Caco-2 (cell line): Measurements from ENCODE around the gene HOXA2. TPM values are rescaled to one million over a fixed set of nuclear protein-coding genes. Genes with fewer than 3 reads are reported as not detected.

Source experiments
- BruUV-seq: library from RNA; stranded (reverse); fragments of 400-500 nt; replicated peaks from 2 replicates; lab custom pipeline; 2021; lab: Mats Ljungman, UMichigan
- CTCF ChIA-PET: fragments of 300-600 bp; sonication (Branson Sonifier 250); formaldehyde crosslinking; loops from one replicate; lab custom pipeline; 2022; ENCODE audit warnings: antibody characterized with exemption; lab: Charles Lee
- POLR2A ChIA-PET: fragments of 300-600 bp; sonication (Branson Sonifier 250); formaldehyde crosslinking; loops from one replicate; lab custom pipeline; 2022; ENCODE audit warnings: antibody characterized with exemption; lab: Charles Lee
- DNase-seq, 2 experiments: peaks; one replicate each; pipeline versions ENCODE4 v3.0.0 to v3.0.0-alpha.2; 2020 to 2022
- H3K27me3 ChIP-seq: replicated peaks from 2 replicates; pipeline ENCODE4 v1.6.0; 2011; ENCODE audit warnings: low read length; ENCODE audit not compliant: control insufficient read depth, insufficient read depth
- H3K36me3 ChIP-seq: 2 replicates; pipeline ENCODE4 v1.5.1; 2011; ENCODE audit warnings: low read length; ENCODE audit not compliant: control insufficient read depth, insufficient read depth
- H3K4me1 ChIP-seq: fragments of 250-450 bp; sonication (Bioruptor Pico); 2 replicates; pipeline ENCODE4 v1.5.1; 2020; ENCODE audit warnings: mild to moderate bottlenecking
- H3K4me3 ChIP-seq: 2 replicates; pipeline ENCODE4 v1.5.1; 2011; ENCODE audit warnings: low read depth, mild to moderate bottlenecking, control low read depth, low read length
- H3K9me3 ChIP-seq: fragments of 250-450 bp; sonication (Bioruptor Pico); 2 replicates; pipeline ENCODE4 v1.5.1; 2020; ENCODE audit warnings: mild to moderate bottlenecking, moderate library complexity
- H3K27ac Mint-ChIP-seq: one replicate; pipeline ENCODE4 v1.8.0; 2022; ENCODE audit warnings: mixed read lengths; ENCODE audit not compliant: unreplicated experiment
- H3K27me3 Mint-ChIP-seq: one replicate; pipeline ENCODE4 v1.8.0; 2022; ENCODE audit warnings: mixed read lengths; ENCODE audit not compliant: insufficient read depth, unreplicated experiment
- H3K36me3 Mint-ChIP-seq: one replicate; pipeline ENCODE4 v1.8.0; 2022; ENCODE audit warnings: mild to moderate bottlenecking, mixed read lengths; ENCODE audit not compliant: insufficient read depth, unreplicated experiment
- H3K4me1 Mint-ChIP-seq: one replicate; pipeline ENCODE4 v1.8.0; 2022; ENCODE audit warnings: low read depth, mixed read lengths; ENCODE audit not compliant: unreplicated experiment
- H3K4me3 Mint-ChIP-seq: one replicate; pipeline ENCODE4 v1.8.0; 2022; ENCODE audit warnings: mild to moderate bottlenecking, moderate library complexity, mixed read lengths; ENCODE audit not compliant: unreplicated experiment
- H3K9me3 Mint-ChIP-seq: one replicate; pipeline ENCODE4 v1.8.0; 2022; ENCODE audit warnings: mixed read lengths; ENCODE audit not compliant: unreplicated experiment
- intact Hi-C: fragments of 100-400 bp; cut with micrococcal nuclease; formaldehyde crosslinking; loops from one replicate; pipeline ENCODE4 v1.10.0; 2022; ENCODE audit not compliant: unreplicated experiment
- total RNA-seq: library from RNA; stranded (reverse); gene quantifications from 2 replicates; pipeline ENCODE4 v1.2.3, GENCODE V29; 2022
- TF ChIP-seq, protein P1 (sequence below), 2 experiments: fragments of 200-600 bp in 1 of 2; IDR thresholded peaks; 1 replicate in 1 of 2; 2 replicates in 1 of 2; pipeline versions ENCODE4 v1.5.1 to v1.8.0; 2011 to 2022; ENCODE audit warnings: antibody characterized with exemption in 1 of 2, control low read depth in 1 of 2, inconsistent platforms in 1 of 2, low read depth in 1 of 2, low read length in 1 of 2, mild to moderate bottlenecking in 1 of 2, moderate library complexity in 1 of 2; ENCODE audit not compliant: insufficient read depth in 1 of 2, severe bottlenecking in 1 of 2, unreplicated experiment in 1 of 2

HOXA2 gene
- total RNA-seq, 1 experiment from 2014 or later = 1.5 TPM

DNA sequence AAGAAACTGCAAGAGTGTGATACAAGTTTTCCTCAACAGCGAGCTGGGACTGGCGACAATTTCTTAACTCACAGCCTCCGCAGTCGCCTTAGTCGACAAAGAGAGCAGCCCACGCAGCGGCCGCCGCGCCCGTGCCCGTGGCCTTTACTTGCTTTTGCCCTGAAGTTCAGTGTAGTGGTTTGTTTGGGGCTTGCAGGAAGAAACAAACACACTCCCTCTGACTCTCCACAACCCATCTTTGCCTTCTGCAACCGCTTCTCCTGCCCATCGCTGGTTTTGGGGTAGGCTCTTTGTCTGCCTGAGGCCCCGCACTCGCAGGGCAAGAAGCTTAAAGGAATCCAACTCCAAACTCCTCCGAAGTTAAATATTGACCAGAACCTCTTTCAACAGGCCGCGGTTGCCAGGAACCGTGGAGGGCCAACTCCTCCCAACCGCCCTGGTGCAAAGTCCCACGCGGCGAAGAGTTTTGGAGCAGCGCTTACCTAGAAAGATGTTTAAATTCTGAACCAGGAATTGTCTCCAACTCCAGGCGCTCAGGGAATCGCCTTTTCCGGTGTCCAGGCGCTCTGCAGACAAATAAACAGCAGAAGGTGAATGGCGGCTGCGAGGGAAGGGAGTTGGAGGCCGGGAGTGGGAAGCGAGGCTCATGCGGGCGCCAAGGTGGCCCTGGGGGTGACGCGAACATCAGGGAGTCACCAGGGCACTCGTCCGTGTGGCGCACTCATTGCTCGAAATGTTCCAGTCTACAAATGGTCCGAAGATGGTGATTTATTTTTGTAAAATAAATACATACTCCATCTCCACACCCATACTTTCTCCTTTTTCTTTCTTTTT, 19.8 kb upstream of the HOXA2 start:
- H3K36me3 ChIP-seq = no peaks in the 10 kb centered on the region
- DNase-seq = peak; percentile 87
- peak overlapping the region; percentile 92 for H3K4me3 Mint-ChIP-seq
- no peaks in the 10 kb centered on the region for H3K9me3 Mint-ChIP-seq
- no peaks in the 10 kb centered on the region for H3K9me3 ChIP-seq
- H3K27me3 ChIP-seq = no peaks in the 10 kb centered on the region
- no TSS peak for BruUV-seq
- peaks cover 46% of the 10 kb centered on the region for H3K36me3 Mint-ChIP-seq
- ChIA-PET POLR2A (interaction anchor here (0.5 to 1.8 kb wide), 8 partner anchors 9 to 71 kb away, joined by 3 to 9 read pairs (median 3); partner anchors contain the start of genes HOXA4 and HOXA5), CTCF (interaction anchor here (0.8 to 1.6 kb wide), 3 partner anchors 11 to 58 kb away, joined by 3 to 4 read pairs (median 3); no protein-coding TSS in a partner anchor)
- TF ChIP-seq, protein P1, sequence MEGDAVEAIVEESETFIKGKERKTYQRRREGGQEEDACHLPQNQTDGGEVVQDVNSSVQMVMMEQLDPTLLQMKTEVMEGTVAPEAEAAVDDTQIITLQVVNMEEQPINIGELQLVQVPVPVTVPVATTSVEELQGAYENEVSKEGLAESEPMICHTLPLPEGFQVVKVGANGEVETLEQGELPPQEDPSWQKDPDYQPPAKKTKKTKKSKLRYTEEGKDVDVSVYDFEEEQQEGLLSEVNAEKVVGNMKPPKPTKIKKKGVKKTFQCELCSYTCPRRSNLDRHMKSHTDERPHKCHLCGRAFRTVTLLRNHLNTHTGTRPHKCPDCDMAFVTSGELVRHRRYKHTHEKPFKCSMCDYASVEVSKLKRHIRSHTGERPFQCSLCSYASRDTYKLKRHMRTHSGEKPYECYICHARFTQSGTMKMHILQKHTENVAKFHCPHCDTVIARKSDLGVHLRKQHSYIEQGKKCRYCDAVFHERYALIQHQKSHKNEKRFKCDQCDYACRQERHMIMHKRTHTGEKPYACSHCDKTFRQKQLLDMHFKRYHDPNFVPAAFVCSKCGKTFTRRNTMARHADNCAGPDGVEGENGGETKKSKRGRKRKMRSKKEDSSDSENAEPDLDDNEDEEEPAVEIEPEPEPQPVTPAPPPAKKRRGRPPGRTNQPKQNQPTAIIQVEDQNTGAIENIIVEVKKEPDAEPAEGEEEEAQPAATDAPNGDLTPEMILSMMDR (IDR thresholded peaks at IDR 0.05; ENCODE audit: insufficient read depth in 1 of 2, low read depth in 1 of 2, low read length in 1 of 2, severe bottlenecking in 1 of 2, unreplicated experiment in 1 of 2) = no peak
- H3K27ac Mint-ChIP-seq = peak overlapping the region; percentile 95
- intact Hi-C loops = loop anchor here (1.0 to 5.0 kb wide), 3 partner anchors 8 to 175 kb away; partner anchors contain the start of gene HOXA4
- H3K4me1 ChIP-seq = peaks cover 64% of the 10 kb centered on the region
- H3K4me1 Mint-ChIP-seq = peaks cover 38% of the 10 kb centered on the region
- peak overlapping the region; percentile 60 for H3K4me3 ChIP-seq
- no peaks in the 10 kb centered on the region for H3K27me3 Mint-ChIP-seq

DNA sequence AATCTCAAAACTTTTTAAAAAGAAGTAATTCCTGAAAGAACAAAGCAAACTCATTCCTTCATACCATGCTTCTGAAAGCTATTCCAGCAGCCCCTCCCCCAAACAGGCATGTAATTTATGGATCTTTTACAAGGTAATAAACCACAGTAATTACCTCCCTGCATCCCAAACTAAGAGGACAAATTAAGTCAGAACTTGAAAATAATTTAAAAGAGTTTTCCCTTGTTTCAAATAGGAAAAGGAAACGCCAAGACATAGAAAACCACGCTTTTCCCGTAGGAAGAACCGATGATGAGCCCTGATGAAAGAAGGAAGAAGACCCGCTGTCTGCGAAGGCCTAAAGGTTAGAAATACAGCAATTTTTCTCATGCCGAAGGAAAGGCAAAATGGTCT, 19.2 kb upstream of the HOXA2 start:
- CTCF ChIA-PET = interaction anchor here (1.4 to 1.6 kb wide), 2 partner anchors 11 to 58 kb away, joined by 3 to 4 read pairs; no protein-coding TSS in a partner anchor
- no peak for DNase-seq
- TF ChIP-seq, protein P1 (IDR thresholded peaks at IDR 0.05; ENCODE audit: insufficient read depth in 1 of 2, low read depth in 1 of 2, low read length in 1 of 2, severe bottlenecking in 1 of 2, unreplicated experiment in 1 of 2) = no peak
- peak overlapping the region; percentile 92 for H3K4me3 Mint-ChIP-seq
- intact Hi-C loops = loop anchor here (1.0 to 5.0 kb wide), 3 partner anchors 9 to 174 kb away; partner anchors contain the start of gene HOXA4
- Histone ChIP-seq H3K4me1 (peaks cover 70% of the 10 kb centered on the region), H3K9me3 (no peaks in the 10 kb centered on the region), H3K4me3 (peak overlapping the region; percentile 60), H3K27me3 (no peaks in the 10 kb centered on the region), H3K36me3 (no peaks in the 10 kb centered on the region)
- POLR2A ChIA-PET = interaction anchor here (0.5 to 1.8 kb wide), 8 partner anchors 8 to 70 kb away, joined by 3 to 9 read pairs (median 3); partner anchors contain the start of genes HOXA4 and HOXA5
- peaks cover 46% of the 10 kb centered on the region for H3K36me3 Mint-ChIP-seq
- TSS peak; percentile 68 for BruUV-seq
- peaks cover 38% of the 10 kb centered on the region for H3K4me1 Mint-ChIP-seq
- no peaks in the 10 kb centered on the region for H3K9me3 Mint-ChIP-seq
- no peaks in the 10 kb centered on the region for H3K27me3 Mint-ChIP-seq
- peak overlapping the region; percentile 95 for H3K27ac Mint-ChIP-seq

GRCh38 chr7:27119412-27119911, 17.0 kb upstream of the HOXA2 start:
- Histone ChIP-seq H3K36me3 (no peaks in the 10 kb centered on the region), H3K27me3 (no peaks in the 10 kb centered on the region), H3K4me3 (no peak overlapping the region), H3K9me3 (no peaks in the 10 kb centered on the region), H3K4me1 (peaks cover 56% of the 10 kb centered on the region)
- peak overlapping the region; percentile 92 for H3K4me3 Mint-ChIP-seq
- intact Hi-C loops = no loop called here
- no peaks in the 10 kb centered on the region for H3K27me3 Mint-ChIP-seq
- CTCF ChIA-PET = no interaction called here
- H3K4me1 Mint-ChIP-seq = peaks cover 39% of the 10 kb centered on the region
- peaks cover 45% of the 10 kb centered on the region for H3K36me3 Mint-ChIP-seq
- POLR2A ChIA-PET = no interaction called here
- H3K27ac Mint-ChIP-seq = no peak overlapping the region
- H3K9me3 Mint-ChIP-seq = no peaks in the 10 kb centered on the region
- no TSS peak for BruUV-seq
- no peak for DNase-seq
- TF ChIP-seq, protein P1 (IDR thresholded peaks at IDR 0.05; ENCODE audit: insufficient read depth in 1 of 2, low read depth in 1 of 2, low read length in 1 of 2, severe bottlenecking in 1 of 2, unreplicated experiment in 1 of 2) = no peak
